ENCODE data around the gene RNU7-1.
"Not testable (repeated sequence)": the region's sequence is repeated elsewhere in the genome, so short reads cannot be mapped to it uniquely, and the experiment has no call there.

Gene RNU7-1

GRCh38 chr12:6943722-6944380 lies at the start of gene RNU7-1, which contains the start of gene C12orf57:
Gene RNU7-1 (plus strand): TSS chr12:6943816.
Gene C12orf57 (plus strand): TSS chr12:6944022. CDS start chr12:6944122, 100 bp downstream.
- peak; percentile 74 for DNase-seq

- DNase-seq: no peak
Measured at GRCh38 chr12:6894321-6894720, 49.3 kb upstream of the RNU7-1 start.

- no peak for DNase-seq
Measured at GRCh38 chr12:6896846-6897435, 46.7 kb upstream of the RNU7-1 start.

- DNase-seq: no peak
Measured at GRCh38 chr12:6899427-6899826, 44.2 kb upstream of the RNU7-1 start.

- DNase-seq: no peak
Measured at GRCh38 chr12:6899837-6900519, 43.6 kb upstream of the RNU7-1 start.

GRCh38 chr12:6902448-6902847 lies 41.2 kb upstream of the RNU7-1 start:
- DNase-seq: no peak

GRCh38 chr12:6903722-6904121 lies 39.9 kb upstream of the RNU7-1 start:
- DNase-seq: no peak

- peak; percentile 93 for DNase-seq
Measured at GRCh38 chr12:6904280-6905276, 39.0 kb upstream of the RNU7-1 start, which contains the start of gene LRRC23. Gene LRRC23 (plus strand): TSS chr12:6904822. CDS start chr12:6905634, 812 bp downstream.

GRCh38 chr12:6905414-6906040 lies 38.1 kb upstream of the RNU7-1 start:
- DNase-seq: no peak

- DNase-seq: not testable (repeated sequence)
Measured at GRCh38 chr12:6908141-6908540, 35.5 kb upstream of the RNU7-1 start.

- no peak for DNase-seq
Measured at GRCh38 chr12:6909421-6910145, 34.0 kb upstream of the RNU7-1 start.

GRCh38 chr12:6912164-6912935 lies 31.3 kb upstream of the RNU7-1 start:
- no peak for DNase-seq

- DNase-seq: no peak
Measured at GRCh38 chr12:6914246-6914946, 29.2 kb upstream of the RNU7-1 start, which contains the start of gene ENO2. Gene ENO2 (plus strand): TSS chr12:6914580. CDS start chr12:6915833, 1,253 bp downstream.

GRCh38 chr12:6914947-6915788 lies 28.4 kb upstream of the RNU7-1 start:
- no peak for DNase-seq

GRCh38 chr12:6915789-6916285 lies 27.8 kb upstream of the RNU7-1 start:
- no peak for DNase-seq

- DNase-seq: no peak
Measured at GRCh38 chr12:6916426-6917200, 27.0 kb upstream of the RNU7-1 start.

GRCh38 chr12:6917491-6918231 lies 26.0 kb upstream of the RNU7-1 start:
- DNase-seq: no peak
